Kidney epithelial cell (primary cell): ENCODE measurements around the gene ERP44. TPM values are rescaled to one million over a fixed set of nuclear protein-coding genes. Genes with fewer than 3 reads are reported as not detected.
A peak's percentile ranks its signal among the peaks of the same experiment; 100 is the strongest.

Source experiments
- DNase-seq: peaks from one replicate; pipeline ENCODE4 v3.0.0-alpha.2; 2010; ENCODE audit warnings: low read depth
- H3K27me3 ChIP-seq: 2 replicates; pipeline ENCODE4 v1.6.0; 2011; ENCODE audit warnings: low read length; ENCODE audit not compliant: control insufficient read depth, insufficient read depth
- H3K36me3 ChIP-seq: 2 replicates; pipeline ENCODE4 v1.5.1; 2011; ENCODE audit warnings: low read length; ENCODE audit not compliant: control insufficient read depth, insufficient read depth
- H3K4me3 ChIP-seq: 2 replicates; pipeline ENCODE4 v1.5.1; 2011; ENCODE audit warnings: low read depth, mild to moderate bottlenecking, control low read depth, low read length
- total RNA-seq: library from RNA; depleted of rRNA; stranded (reverse); fragments of >200 nt; gene quantifications from 2 replicates; pipeline ENCODE4 v1.2.3, GENCODE V29; 2015
- TF ChIP-seq, protein P1 (sequence below): IDR thresholded peaks from 2 replicates; pipeline ENCODE4 v1.5.1; 2011; ENCODE audit warnings: mild to moderate bottlenecking, moderate library complexity, low read length, control low read depth, inconsistent platforms; ENCODE audit not compliant: insufficient read depth, poor library complexity, severe bottlenecking

The ERP44 gene
- total RNA-seq, 1 donor from 2014 or later: 22.3 TPM

DNA sequence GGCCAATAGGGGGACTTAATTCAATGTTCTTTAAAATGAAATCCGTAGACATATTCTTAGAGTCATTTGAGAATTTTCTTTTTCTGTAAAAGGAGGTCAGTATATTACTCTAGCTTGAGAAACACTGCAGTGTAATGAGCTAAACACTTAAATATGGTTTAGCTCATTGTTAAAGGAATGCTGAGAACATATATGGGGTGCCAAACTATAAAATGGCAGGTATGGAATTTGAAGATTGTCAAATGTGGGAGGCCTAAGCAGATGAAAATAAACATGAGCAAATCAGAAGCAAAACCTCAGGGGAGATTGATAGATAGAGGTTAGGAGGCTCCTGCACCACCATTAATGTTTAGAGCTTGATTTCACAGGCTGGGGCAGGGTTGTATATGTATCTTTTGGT is 134.5 kb downstream of the ERP44 start:
- Histone ChIP-seq H3K4me3 (no peak overlapping the region), H3K36me3 (no peaks in the 10 kb centered on the region), H3K27me3 (no peaks in the 10 kb centered on the region)
- no peak for DNase-seq
- TF ChIP-seq, protein P1, sequence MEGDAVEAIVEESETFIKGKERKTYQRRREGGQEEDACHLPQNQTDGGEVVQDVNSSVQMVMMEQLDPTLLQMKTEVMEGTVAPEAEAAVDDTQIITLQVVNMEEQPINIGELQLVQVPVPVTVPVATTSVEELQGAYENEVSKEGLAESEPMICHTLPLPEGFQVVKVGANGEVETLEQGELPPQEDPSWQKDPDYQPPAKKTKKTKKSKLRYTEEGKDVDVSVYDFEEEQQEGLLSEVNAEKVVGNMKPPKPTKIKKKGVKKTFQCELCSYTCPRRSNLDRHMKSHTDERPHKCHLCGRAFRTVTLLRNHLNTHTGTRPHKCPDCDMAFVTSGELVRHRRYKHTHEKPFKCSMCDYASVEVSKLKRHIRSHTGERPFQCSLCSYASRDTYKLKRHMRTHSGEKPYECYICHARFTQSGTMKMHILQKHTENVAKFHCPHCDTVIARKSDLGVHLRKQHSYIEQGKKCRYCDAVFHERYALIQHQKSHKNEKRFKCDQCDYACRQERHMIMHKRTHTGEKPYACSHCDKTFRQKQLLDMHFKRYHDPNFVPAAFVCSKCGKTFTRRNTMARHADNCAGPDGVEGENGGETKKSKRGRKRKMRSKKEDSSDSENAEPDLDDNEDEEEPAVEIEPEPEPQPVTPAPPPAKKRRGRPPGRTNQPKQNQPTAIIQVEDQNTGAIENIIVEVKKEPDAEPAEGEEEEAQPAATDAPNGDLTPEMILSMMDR: no peak

DNA sequence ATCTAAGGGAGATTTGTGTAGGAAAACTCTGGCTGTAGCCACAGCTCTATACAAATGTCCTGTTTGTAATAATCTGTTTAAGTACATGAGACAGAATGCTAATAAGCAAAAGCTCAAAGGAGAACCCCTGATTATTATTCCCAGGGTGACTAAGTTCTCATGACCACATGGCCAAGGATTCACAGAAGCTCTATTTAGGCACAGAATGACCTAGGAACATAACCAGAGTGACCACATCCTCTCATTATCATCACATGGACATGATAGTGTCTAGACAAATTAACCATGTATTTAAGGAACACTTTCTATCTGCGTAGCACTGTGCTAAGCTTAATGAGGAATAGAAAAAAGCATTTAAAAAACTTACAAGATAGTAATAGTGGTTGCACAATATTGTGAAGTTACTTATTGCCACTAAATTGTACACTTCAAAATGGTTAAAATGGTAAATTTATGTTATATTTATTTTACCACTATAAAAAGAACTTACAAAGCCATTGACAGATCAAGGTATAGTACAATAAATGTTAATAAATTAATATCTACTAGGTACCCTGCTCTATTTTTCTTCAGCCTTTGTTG is 136.0 kb downstream of the ERP44 start:
- Histone ChIP-seq H3K4me3 (no peak overlapping the region), H3K36me3 (no peaks in the 10 kb centered on the region), H3K27me3 (no peaks in the 10 kb centered on the region)
- peak; percentile 16 for DNase-seq
- TF ChIP-seq, protein P1: no peak

DNA sequence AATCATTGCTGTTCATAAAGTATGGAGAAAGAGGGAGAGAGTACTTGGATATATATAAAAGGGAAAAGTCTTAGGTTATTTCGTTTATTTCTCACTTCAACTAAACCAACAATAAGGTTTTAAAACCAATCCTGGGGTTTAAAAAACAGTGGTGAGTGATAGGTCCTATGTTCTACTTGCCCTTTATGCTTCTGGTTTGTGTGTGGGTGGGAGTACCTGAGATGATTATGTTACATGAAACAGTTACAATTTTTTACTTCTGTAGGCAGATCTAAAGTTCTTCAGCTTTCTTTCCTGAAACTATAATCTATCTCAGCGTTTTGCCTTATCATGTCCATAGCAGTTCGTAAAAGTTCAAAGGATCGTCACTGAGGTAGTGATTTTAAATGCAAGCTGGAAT is 143.2 kb downstream of the ERP44 start:
- Histone ChIP-seq H3K27me3 (no peaks in the 10 kb centered on the region), H3K36me3 (no peaks in the 10 kb centered on the region), H3K4me3 (no peak overlapping the region)
- TF ChIP-seq, protein P1: no peak
- no peak for DNase-seq

DNA sequence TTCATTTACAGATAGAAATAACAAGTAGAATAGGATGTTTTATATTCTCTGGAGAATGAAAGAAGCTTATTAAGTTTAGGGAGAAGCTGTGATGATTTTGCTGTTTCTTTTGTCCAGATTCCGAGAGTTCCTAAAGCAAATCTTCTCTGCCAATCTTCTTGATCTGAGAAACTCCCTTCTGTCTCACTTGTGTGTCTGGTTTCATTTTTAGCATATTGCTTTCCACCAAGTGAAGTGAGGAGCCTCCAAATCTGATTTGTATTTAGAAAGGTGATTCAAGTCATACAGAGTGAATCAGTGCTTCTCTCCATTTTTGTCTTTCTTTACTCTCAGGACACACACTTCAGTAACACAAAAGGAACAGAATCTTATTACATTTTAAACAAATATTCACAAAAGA is 144.0 kb downstream of the ERP44 start:
- TF ChIP-seq, protein P1: no peak
- H3K27me3 ChIP-seq: no peaks in the 10 kb centered on the region
- no peak for DNase-seq
- H3K36me3 ChIP-seq: no peaks in the 10 kb centered on the region
- no peak overlapping the region for H3K4me3 ChIP-seq

DNA sequence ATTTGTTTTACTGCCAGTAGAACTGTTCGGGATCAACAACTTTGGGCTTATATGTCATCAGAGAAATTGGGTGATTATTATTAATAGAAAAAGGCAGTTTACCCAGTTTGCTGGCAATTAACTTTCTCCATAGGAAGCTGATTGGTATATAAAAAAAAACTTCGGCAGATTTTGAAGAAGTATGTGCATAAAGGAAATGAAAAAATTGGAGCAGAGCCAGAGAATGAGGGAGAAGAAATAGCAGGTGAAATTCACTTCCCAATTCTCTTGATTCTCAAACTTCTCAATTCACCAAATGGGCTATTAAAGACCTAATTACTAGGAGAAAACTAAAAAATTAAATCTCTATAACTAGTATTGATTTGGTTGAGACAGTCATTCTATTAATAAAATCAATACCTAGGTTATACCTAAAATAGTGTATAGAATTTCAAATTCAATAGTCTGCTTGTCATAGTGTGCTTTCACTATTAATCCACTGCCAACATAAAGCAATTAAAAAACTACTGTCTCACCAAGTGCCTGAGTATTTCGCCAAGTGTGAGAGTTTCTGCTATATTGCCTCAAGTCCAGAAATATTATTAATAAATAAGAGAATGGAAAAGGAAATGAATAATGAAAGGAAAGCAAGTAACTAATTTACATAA is 144.8 kb downstream of the ERP44 start:
- no peak for DNase-seq
- Histone ChIP-seq H3K4me3 (no peak overlapping the region), H3K27me3 (no peaks in the 10 kb centered on the region), H3K36me3 (no peaks in the 10 kb centered on the region)
- TF ChIP-seq, protein P1: no peak

DNA sequence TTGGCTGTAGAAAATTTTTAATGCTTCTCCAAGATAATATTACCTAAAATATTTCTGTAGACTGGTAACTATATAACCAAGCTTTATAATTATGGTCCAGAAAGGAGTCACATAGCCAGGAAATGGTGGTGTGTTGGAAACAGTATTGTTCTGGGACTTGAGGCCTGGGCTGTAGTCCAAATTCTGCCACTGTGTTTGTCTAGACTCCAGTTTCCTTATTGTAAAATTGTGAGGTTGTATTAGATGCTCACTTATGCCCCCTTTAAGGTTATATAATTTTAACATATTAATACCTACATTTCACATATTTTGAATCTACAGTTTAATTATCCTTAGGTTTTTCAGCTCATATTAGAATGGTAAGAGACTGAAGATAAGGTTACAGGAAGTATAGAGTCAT is 149.9 kb downstream of the ERP44 start:
- Histone ChIP-seq H3K4me3 (no peak overlapping the region), H3K36me3 (no peaks in the 10 kb centered on the region), H3K27me3 (no peaks in the 10 kb centered on the region)
- DNase-seq: no peak
- TF ChIP-seq, protein P1: no peak
